ENCODE results near the gene COL2A1.

Gene COL2A1

GRCh38 chr12:47982770-47983169, 21.5 kb downstream of the COL2A1 start:
- Histone ChIP-seq H3K9me3 (ENCODE audit: insufficient read depth, low read length) (no peaks in the 10 kb centered on the region), H3K79me2 (ENCODE audit: low read length) (no peaks in the 10 kb centered on the region), H3K27ac (ENCODE audit: low read length) (no peak overlapping the region), H3K4me2 (ENCODE audit: low read length) (no peak overlapping the region), H3K36me3 (replicated peaks; ENCODE audit: low read depth, low read length) (no peaks in the 10 kb centered on the region), H3K4me3 (ENCODE audit: low read length) (no peak overlapping the region), H3K27me3 (ENCODE audit: low read depth, low read length) (no peaks in the 10 kb centered on the region), H3K9ac (ENCODE audit: low read length) (no peak overlapping the region), H4K20me1 (ENCODE audit: insufficient read depth, low read length) (no peaks in the 10 kb centered on the region), H3K4me1 (ENCODE audit: low read length) (no peaks in the 10 kb centered on the region), H2AFZ (ENCODE audit: low read depth, low read length) (no peak overlapping the region)
- TF ChIP-seq EZH2phosphoT487 (IDR thresholded peaks at IDR 0.05; ENCODE audit: low read depth) = no peak
- TF ChIP-seq CTCF (IDR thresholded peaks at IDR 0.05; ENCODE audit: low read depth, low read length) = no peak

GRCh38 chr12:47982311-47982710, 22.0 kb downstream of the COL2A1 start:
- Histone ChIP-seq H3K36me3 (replicated peaks; ENCODE audit: low read depth, low read length) (no peaks in the 10 kb centered on the region), H3K79me2 (ENCODE audit: low read length) (no peaks in the 10 kb centered on the region), H3K9ac (ENCODE audit: low read length) (no peak overlapping the region), H4K20me1 (ENCODE audit: insufficient read depth, low read length) (no peaks in the 10 kb centered on the region), H3K27me3 (ENCODE audit: low read depth, low read length) (no peaks in the 10 kb centered on the region), H2AFZ (ENCODE audit: low read depth, low read length) (no peak overlapping the region), H3K9me3 (ENCODE audit: insufficient read depth, low read length) (no peaks in the 10 kb centered on the region), H3K4me3 (ENCODE audit: low read length) (no peak overlapping the region), H3K27ac (ENCODE audit: low read length) (no peak overlapping the region), H3K4me2 (ENCODE audit: low read length) (no peak overlapping the region), H3K4me1 (ENCODE audit: low read length) (no peaks in the 10 kb centered on the region)
- TF ChIP-seq EZH2phosphoT487 (IDR thresholded peaks at IDR 0.05; ENCODE audit: low read depth) = no peak
- no peak for TF ChIP-seq CTCF (IDR thresholded peaks at IDR 0.05; ENCODE audit: low read depth, low read length)

GRCh38 chr12:47981496-47982260, 22.6 kb downstream of the COL2A1 start:
- Histone ChIP-seq H3K9ac (ENCODE audit: low read length) (no peak overlapping the region), H2AFZ (ENCODE audit: low read depth, low read length) (no peak overlapping the region), H3K27me3 (ENCODE audit: low read depth, low read length) (no peaks in the 10 kb centered on the region), H3K4me3 (ENCODE audit: low read length) (no peak overlapping the region), H3K4me1 (ENCODE audit: low read length) (no peaks in the 10 kb centered on the region), H3K79me2 (ENCODE audit: low read length) (no peaks in the 10 kb centered on the region), H3K4me2 (ENCODE audit: low read length) (no peak overlapping the region), H3K9me3 (ENCODE audit: insufficient read depth, low read length) (no peaks in the 10 kb centered on the region), H3K27ac (ENCODE audit: low read length) (no peak overlapping the region), H3K36me3 (replicated peaks; ENCODE audit: low read depth, low read length) (no peaks in the 10 kb centered on the region), H4K20me1 (ENCODE audit: insufficient read depth, low read length) (no peaks in the 10 kb centered on the region)
- no peak for TF ChIP-seq EZH2phosphoT487 (IDR thresholded peaks at IDR 0.05; ENCODE audit: low read depth)
- TF ChIP-seq CTCF (IDR thresholded peaks at IDR 0.05; ENCODE audit: low read depth, low read length) = no peak

GRCh38 chr12:47980779-47981495, 23.3 kb downstream of the COL2A1 start:
- H3K4me3 ChIP-seq (ENCODE audit: low read length) = no peak overlapping the region
- no peaks in the 10 kb centered on the region for H3K27me3 ChIP-seq (ENCODE audit: low read depth, low read length)
- no peak overlapping the region for H3K4me2 ChIP-seq (ENCODE audit: low read length)
- H3K4me1 ChIP-seq (ENCODE audit: low read length) = no peaks in the 10 kb centered on the region
- H3K36me3 ChIP-seq (replicated peaks; ENCODE audit: low read depth, low read length) = no peaks in the 10 kb centered on the region
- no peaks in the 10 kb centered on the region for H3K79me2 ChIP-seq (ENCODE audit: low read length)
- TF ChIP-seq CTCF (IDR thresholded peaks at IDR 0.05; ENCODE audit: low read depth, low read length) (no peak), EZH2phosphoT487 (IDR thresholded peaks at IDR 0.05; ENCODE audit: low read depth) (no peak)
- H4K20me1 ChIP-seq (ENCODE audit: insufficient read depth, low read length) = no peaks in the 10 kb centered on the region
- no peak overlapping the region for H3K27ac ChIP-seq (ENCODE audit: low read length)
- H3K9me3 ChIP-seq (ENCODE audit: insufficient read depth, low read length) = no peaks in the 10 kb centered on the region
- H2AFZ ChIP-seq (ENCODE audit: low read depth, low read length) = no peak overlapping the region
- no peak overlapping the region for H3K9ac ChIP-seq (ENCODE audit: low read length)
